Measurements from ENCODE around the gene CD247.

Gene CD247

GRCh38 chr1:167542109-167543032, 24.0 kb upstream of the CD247 start:
- no peak for DNase-seq (ENCODE audit: low read depth)

GRCh38 chr1:167541610-167542009, 23.3 kb upstream of the CD247 start:
- no peak for DNase-seq (ENCODE audit: low read depth)

DNA sequence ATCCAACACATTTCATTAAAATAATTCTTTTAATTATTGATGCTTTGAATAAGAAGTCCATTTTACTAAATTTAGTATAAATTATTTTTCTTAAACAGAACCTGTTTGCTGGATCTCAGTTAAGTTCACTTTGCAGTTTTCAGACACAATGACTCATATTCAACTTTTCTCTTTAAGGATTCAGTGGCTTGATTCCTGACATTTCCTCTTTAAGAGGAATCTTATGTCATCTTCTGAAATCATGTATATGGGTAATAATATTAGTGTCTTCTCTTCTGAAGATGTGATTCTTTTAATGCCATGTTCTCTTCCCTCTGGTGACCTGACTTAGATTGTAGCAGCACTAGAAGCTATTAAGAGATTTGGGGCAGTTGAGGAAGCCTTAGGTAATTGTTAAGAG, 22.7 kb upstream of the CD247 start:
- no peak for DNase-seq (ENCODE audit: low read depth)

DNA sequence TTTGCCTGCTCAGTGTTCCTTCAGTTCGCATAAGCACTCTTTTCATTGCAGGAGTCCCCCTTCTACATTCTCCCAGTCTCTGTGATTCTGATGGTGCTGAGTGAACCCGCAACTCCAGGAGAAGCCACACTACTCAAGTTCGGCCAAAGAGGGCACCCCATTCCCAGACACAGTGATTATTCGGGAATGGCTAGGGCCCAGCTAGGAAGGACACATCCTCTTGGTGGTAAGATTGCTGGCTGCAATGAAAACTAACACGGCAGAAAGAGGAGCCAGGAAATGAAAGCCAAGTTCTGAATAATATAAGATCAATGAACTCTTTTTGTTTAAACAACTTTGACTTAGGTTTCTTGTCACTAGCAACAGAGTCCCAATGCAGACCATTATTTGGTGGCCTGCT, 20.3 kb upstream of the CD247 start:
- no peak for DNase-seq (ENCODE audit: low read depth)

GRCh38 chr1:167533851-167534300, 15.5 kb upstream of the CD247 start:
- DNase-seq (ENCODE audit: low read depth), result peak; percentile 38

DNA sequence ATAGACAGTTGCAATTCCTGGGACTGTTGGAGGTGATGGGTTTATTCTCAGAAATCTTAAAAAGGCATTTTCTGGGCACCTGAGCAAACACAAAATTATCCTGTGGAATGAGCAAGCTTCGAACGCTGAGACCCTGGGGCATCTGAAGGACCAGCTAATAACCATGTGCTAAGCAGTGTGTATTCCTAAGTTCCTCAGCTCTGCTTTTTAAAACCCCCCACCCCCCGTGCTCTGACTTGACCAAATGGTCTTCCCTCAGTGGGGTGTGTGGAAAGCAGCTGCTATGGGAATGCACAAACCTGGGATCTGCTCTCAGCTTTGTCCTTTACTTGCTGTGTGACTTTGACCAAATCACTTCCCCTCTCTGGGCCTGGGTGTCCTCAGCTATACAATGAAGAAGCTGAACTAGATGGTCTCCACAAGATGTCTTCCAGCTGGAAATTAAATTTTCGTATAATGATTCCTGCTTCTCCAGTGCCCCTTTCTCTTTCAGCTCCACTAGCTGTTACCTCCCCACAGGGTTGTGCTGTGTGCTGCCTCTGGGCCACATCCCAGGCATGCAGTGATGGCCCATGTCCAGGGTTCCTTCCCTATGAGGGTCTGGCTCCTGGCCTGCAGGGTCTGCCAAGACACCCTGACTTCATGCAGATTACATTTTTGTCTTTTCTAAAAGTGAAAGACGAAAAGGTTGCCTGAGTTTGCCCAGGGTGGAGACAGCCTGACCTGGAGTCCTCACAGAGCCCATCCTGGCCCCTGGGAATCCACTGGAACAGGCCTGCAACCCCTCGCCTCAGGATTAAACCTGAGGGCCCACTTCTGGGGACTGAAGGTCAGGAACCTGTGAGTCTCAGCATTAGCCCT, 14.9 kb upstream of the CD247 start:
- DNase-seq (ENCODE audit: low read depth), result no peak

DNA sequence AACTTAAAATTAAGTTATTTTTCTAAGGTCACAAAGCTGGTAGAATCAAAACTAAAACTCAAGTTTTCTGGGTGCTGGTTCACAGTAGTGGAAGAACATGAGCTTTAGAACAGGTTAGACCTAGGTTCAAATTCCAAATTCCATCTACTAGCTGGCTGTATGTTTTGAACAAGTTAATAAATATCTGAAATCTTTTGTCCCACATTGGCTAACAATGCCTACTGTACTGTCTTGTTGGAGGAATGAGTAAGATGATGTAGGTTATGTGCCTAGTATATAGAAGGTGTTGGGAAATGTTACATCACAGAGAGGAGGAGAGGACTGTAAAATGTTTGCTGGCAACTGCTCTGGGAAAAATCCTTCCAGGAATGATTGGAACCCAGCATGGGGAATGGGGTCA, 14.0 kb upstream of the CD247 start:
- no peak for DNase-seq (ENCODE audit: low read depth)

- DNase-seq (ENCODE audit: low read depth), result no peak
These were observed 11.6 kb upstream of the CD247 start for GRCh38 chr1:167529829-167530474.

DNA sequence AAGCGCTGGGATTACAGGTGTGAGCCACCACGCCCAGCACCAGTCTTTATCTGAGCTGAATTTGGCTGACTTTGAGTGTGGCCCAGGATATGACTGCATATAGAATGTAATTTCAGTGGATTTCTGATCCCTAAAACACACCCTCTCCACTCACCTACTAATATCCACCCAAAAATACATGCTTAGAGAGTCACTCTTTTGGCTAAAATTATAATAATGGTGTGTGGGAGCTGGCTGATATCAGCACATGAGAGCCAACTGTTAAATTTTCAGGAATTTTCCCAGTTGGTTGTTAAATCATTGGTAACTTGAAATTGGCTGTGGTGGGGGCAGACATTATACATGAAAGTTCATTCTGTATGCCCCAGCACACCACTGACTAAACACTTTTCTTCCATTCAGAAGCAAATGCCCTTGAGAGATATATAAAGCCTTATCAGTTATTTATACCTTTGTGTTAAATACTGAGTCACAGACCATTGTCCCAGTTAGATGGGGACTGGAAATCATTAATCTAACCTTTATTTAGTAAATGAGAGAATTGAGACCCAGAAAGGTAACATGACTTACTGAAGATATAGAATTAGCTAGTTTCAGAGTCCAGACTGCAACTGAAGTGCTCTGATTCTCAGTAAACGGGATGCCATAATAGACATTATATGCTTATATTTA, 9.9 kb upstream of the CD247 start:
- no peak for DNase-seq (ENCODE audit: low read depth)

GRCh38 chr1:167526667-167527383, 8.5 kb upstream of the CD247 start:
- DNase-seq (ENCODE audit: low read depth), result no peak

GRCh38 chr1:167524651-167525050, 6.3 kb upstream of the CD247 start:
- no peak for DNase-seq (ENCODE audit: low read depth)

DNA sequence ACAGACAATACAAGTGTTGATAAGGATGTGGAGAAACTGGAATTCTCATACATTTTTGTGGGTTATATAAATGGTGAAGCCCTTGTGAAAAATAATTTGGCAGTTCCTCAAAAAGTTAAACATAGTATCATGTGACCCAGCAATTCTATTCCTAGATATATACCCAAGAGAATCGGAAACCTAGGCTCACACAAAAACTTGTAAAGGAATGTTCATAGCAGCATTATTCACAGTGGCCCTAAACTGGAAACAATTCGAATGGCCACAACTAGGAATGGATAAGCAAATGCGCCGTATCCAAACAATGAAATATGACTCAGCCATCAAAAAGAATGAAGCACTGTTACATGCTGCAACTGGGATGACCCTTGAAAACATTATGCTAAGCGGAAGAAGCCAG, 3.9 kb upstream of the CD247 start:
- DNase-seq (ENCODE audit: low read depth), result no peak

DNA sequence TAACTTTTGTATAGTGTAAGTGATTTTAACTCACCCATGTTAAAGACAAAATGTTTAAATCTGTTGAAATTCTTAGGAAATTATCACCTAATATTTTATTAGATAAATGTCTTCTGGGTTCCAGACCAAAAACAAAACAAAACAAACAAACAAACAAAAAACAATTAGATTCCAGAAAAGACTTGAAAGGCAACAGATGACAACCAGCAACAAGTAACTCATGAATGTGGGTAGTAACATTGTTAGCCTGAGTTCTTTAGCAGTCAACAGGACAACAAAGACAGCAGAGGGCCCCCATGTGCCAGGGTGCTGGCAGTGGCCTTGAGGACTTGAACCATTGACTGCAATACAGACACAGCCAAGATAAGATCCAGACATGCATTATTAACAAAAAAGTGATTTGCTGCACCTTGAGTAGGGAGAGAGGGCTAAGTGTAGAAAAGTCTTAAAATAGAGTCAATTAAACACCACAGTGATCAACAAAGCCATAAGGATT, 2.4 kb upstream of the CD247 start:
- DNase-seq (ENCODE audit: low read depth), result no peak

DNA sequence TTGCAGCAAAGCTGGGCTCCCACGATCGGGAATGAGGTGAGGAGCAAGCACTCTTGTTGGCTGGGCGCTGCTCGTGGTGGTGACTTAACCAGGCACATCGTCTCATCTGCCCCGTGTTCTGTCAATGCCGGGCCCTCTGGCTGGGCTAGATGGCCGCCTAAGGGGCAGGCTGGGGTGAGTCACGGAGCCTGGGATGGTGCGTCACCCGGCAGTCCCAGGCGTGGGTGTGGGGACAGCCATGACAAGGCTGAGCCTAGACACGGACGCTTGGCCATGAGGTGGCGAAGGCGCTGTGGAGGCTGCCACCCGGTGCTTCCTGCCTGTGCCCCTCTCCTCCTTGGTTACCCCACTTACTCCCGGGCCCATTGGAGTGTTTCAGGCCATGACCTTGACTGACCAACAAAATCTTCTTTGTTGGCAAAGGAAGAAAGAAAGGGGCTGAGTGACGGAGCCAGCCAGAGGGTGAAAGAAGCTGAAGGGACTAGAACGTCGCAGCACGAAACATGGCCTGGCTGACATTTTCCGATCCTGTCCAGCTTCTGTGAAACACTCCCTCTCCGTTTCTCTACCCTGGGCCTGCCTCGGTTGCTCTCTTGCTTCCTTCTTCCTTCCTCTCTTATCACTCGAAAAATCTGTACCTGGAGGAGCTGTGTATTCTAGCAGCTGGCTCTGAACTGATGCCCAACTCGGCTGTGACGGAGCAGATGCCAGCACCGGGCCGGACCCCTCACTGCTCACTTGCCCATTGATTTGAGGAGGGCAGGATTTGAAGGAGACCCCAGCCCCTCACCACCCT, 596 bp downstream of the CD247 start:
- DNase-seq (ENCODE audit: low read depth), result peak; percentile 71

GRCh38 chr1:167516404-167517388, 1.6 kb downstream of the CD247 start:
- no peak for DNase-seq (ENCODE audit: low read depth)

- no peak for DNase-seq (ENCODE audit: low read depth)
These were observed 2.4 kb downstream of the CD247 start for GRCh38 chr1:167515893-167516321.

DNA sequence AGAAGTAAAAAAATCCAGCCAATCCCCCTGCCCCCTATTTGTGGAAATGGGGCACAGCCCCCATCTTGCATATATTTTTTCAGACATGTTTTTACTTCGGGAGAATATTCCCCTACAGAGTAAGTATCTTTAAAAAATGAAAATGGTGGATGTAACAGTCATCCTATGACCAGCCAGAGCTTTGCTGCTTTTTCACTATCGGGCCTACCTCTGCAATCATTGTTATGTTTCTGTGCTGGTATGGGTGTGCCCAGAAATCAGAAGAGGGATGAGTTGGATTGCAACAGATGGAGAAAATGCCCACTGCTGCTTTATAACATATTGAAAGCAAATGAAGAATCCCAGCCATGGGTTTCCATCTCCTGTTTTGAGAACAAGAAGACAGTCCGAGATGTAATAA, 2.9 kb downstream of the CD247 start:
- no peak for DNase-seq (ENCODE audit: low read depth)

GRCh38 chr1:167514288-167514687, 4.0 kb downstream of the CD247 start:
- no peak for DNase-seq (ENCODE audit: low read depth)

Data from T follicular helper cell (primary cell).